Measurements from ENCODE around the gene EIF4G1. TPM values are rescaled to one million over a fixed set of nuclear protein-coding genes. Genes with fewer than 3 reads are reported as not detected.

The EIF4G1 gene
- total RNA-seq, 1 experiment from 2014 or later, result 496 TPM

DNA sequence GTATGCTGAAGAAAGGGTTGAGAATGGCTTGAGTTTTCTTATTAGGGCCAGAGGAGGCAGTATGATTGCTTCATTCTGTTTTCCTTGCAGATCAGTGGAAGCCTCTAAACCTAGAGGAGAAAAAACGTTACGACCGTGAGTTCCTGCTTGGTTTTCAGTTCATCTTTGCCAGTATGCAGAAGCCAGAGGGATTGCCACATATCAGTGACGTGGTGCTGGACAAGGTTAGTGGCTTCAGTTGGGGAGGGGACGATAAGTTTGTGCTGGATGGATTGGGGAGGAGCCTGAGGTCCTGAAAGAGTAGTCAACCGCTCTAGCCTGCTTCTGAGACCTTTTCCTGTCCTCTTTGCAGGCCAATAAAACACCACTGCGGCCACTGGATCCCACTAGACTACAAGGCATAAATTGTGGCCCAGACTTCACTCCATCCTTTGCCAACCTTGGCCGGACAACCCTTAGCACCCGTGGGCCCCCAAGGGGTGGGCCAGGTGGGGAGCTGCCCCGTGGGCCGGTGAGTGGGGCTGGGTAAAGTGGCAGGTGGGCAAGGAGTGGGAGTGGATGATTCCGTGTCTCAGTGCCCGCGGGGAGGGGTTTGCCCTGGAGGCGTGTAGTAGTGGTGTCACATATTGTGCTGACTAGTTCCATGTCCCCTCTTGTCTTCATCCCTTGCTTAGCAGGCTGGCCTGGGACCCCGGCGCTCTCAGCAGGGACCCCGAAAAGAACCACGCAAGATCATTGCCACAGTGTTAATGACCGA lies 8.5 kb downstream of the EIF4G1 start:
- Histone ChIP-seq H3K36me3 (ENCODE audit: control insufficient read depth in 1 of 2, insufficient read depth in 2 of 2, low read length in 2 of 2) (peaks cover 70 to 81% of the 10 kb centered on the region in 2 experiments), H4K20me1 (ENCODE audit: insufficient read depth) (peaks cover 29% of the 10 kb centered on the region; the same call in 1 of the 2 replicates), H3K4me2 (ENCODE audit: low read length) (no peak overlapping the region), H2AFZ (ENCODE audit: low read depth, low read length, poor library complexity, severe bottlenecking) (no peak overlapping the region), H3K4me3 (replicated peaks in 1 of 2; ENCODE audit: low read depth in 1 of 2, low read length in 2 of 2) (no peak overlapping the region), H3K27me3 (ENCODE audit: insufficient read depth, low read length) (no peaks in the 10 kb centered on the region), H3K4me1 (ENCODE audit: control insufficient read depth in 1 of 2, insufficient read depth in 2 of 2, low read length in 2 of 2) (peaks cover 24 to 29% of the 10 kb centered on the region in 2 experiments), H3K9ac (ENCODE audit: low read length) (no peak overlapping the region), H3K79me2 (ENCODE audit: insufficient read depth, low read length) (peaks cover 99% of the 10 kb centered on the region), H3K9me2 (ENCODE audit: insufficient read depth) (no peaks in the 10 kb centered on the region), H3K9me3 (ENCODE audit: control insufficient read depth in 1 of 2, insufficient read depth in 1 of 2, low read depth in 1 of 2, low read length in 2 of 2) (no peaks in the 10 kb centered on the region), H3K27ac (ENCODE audit: low read depth, low read length) (no peak overlapping the region)
- ChIA-PET CTCF (no interaction called here), RAD21 (ENCODE audit: low non-redundant PET in 1 of 2, low total read pairs in 2 of 2, uncharacterized antibody in 2 of 2, unreplicated experiment in 2 of 2) (no interaction called here), POLR2A (no interaction called here)
- DNase-seq (ENCODE audit: low read depth, low spot score), result no peak
- intact Hi-C loops (cut with micrococcal nuclease), result no loop called here
- no TSS peak for BruUV-seq (replicated peaks)
- ATAC-seq, result no peak
- TF ChIP-seq EGR1 (IDR thresholded peaks at IDR 0.05; ENCODE audit: low read depth) (no peak), EZH2 (IDR thresholded peaks at IDR 0.05) (no peak), ZFX (IDR thresholded peaks at IDR 0.05) (no peak), FOSL1 (IDR thresholded peaks at IDR 0.05; ENCODE audit: low read depth) (no peak), CBX3 (IDR thresholded peaks at IDR 0.05; ENCODE audit: low read depth) (no peak), SRF (IDR thresholded peaks at IDR 0.05; ENCODE audit: low read depth) (no peak), ELF1 (IDR thresholded peaks at IDR 0.05; ENCODE audit: borderline replicate concordance, low read depth) (no peak), SIN3A (IDR thresholded peaks at IDR 0.05; ENCODE audit: low read depth) (no peak), TCF7L2 (IDR thresholded peaks at IDR 0.05; ENCODE audit: borderline replicate concordance, extremely low read depth, insufficient read depth, insufficient read length) (no peak), SP1 (IDR thresholded peaks at IDR 0.05; ENCODE audit: low read depth) (no peak), ZNF274 (IDR thresholded peaks at IDR 0.05; ENCODE audit: low read depth, low read length) (no peak), EZH2phosphoT487 (IDR thresholded peaks at IDR 0.05; ENCODE audit: borderline replicate concordance) (no peak), JUND (IDR thresholded peaks at IDR 0.05) (no peak)
- TF ChIP-seq, protein P1, sequence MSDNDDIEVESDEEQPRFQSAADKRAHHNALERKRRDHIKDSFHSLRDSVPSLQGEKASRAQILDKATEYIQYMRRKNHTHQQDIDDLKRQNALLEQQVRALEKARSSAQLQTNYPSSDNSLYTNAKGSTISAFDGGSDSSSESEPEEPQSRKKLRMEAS (IDR thresholded peaks at IDR 0.05), result no peak
- TF ChIP-seq, protein P2, sequence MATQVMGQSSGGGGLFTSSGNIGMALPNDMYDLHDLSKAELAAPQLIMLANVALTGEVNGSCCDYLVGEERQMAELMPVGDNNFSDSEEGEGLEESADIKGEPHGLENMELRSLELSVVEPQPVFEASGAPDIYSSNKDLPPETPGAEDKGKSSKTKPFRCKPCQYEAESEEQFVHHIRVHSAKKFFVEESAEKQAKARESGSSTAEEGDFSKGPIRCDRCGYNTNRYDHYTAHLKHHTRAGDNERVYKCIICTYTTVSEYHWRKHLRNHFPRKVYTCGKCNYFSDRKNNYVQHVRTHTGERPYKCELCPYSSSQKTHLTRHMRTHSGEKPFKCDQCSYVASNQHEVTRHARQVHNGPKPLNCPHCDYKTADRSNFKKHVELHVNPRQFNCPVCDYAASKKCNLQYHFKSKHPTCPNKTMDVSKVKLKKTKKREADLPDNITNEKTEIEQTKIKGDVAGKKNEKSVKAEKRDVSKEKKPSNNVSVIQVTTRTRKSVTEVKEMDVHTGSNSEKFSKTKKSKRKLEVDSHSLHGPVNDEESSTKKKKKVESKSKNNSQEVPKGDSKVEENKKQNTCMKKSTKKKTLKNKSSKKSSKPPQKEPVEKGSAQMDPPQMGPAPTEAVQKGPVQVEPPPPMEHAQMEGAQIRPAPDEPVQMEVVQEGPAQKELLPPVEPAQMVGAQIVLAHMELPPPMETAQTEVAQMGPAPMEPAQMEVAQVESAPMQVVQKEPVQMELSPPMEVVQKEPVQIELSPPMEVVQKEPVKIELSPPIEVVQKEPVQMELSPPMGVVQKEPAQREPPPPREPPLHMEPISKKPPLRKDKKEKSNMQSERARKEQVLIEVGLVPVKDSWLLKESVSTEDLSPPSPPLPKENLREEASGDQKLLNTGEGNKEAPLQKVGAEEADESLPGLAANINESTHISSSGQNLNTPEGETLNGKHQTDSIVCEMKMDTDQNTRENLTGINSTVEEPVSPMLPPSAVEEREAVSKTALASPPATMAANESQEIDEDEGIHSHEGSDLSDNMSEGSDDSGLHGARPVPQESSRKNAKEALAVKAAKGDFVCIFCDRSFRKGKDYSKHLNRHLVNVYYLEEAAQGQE (IDR thresholded peaks at IDR 0.05; ENCODE audit: low read depth), result no peak
- TF ChIP-seq, protein P3, sequence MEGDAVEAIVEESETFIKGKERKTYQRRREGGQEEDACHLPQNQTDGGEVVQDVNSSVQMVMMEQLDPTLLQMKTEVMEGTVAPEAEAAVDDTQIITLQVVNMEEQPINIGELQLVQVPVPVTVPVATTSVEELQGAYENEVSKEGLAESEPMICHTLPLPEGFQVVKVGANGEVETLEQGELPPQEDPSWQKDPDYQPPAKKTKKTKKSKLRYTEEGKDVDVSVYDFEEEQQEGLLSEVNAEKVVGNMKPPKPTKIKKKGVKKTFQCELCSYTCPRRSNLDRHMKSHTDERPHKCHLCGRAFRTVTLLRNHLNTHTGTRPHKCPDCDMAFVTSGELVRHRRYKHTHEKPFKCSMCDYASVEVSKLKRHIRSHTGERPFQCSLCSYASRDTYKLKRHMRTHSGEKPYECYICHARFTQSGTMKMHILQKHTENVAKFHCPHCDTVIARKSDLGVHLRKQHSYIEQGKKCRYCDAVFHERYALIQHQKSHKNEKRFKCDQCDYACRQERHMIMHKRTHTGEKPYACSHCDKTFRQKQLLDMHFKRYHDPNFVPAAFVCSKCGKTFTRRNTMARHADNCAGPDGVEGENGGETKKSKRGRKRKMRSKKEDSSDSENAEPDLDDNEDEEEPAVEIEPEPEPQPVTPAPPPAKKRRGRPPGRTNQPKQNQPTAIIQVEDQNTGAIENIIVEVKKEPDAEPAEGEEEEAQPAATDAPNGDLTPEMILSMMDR (IDR thresholded peaks at IDR 0.05 in 2 of 3, conservative IDR thresholded peaks at IDR 0.05 in 1 of 3; ENCODE audit: borderline replicate concordance in 1 of 3, insufficient read depth in 1 of 3, low read depth in 2 of 3, low read length in 2 of 3), result no peak
- TF ChIP-seq, protein P4, sequence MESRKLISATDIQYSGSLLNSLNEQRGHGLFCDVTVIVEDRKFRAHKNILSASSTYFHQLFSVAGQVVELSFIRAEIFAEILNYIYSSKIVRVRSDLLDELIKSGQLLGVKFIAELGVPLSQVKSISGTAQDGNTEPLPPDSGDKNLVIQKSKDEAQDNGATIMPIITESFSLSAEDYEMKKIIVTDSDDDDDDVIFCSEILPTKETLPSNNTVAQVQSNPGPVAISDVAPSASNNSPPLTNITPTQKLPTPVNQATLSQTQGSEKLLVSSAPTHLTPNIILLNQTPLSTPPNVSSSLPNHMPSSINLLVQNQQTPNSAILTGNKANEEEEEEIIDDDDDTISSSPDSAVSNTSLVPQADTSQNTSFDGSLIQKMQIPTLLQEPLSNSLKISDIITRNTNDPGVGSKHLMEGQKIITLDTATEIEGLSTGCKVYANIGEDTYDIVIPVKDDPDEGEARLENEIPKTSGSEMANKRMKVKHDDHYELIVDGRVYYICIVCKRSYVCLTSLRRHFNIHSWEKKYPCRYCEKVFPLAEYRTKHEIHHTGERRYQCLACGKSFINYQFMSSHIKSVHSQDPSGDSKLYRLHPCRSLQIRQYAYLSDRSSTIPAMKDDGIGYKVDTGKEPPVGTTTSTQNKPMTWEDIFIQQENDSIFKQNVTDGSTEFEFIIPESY (IDR thresholded peaks at IDR 0.05; ENCODE audit: extremely low read depth, insufficient replicate concordance, low read length), result no peak

All from HCT116 (cell line).